Measurements from ENCODE around the gene PDLIM1. TPM values are rescaled to one million over a fixed set of nuclear protein-coding genes. Genes with fewer than 3 reads are reported as not detected.
A peak's percentile ranks its signal among the peaks of the same experiment; 100 is the strongest.

PDLIM1 gene, protein sequence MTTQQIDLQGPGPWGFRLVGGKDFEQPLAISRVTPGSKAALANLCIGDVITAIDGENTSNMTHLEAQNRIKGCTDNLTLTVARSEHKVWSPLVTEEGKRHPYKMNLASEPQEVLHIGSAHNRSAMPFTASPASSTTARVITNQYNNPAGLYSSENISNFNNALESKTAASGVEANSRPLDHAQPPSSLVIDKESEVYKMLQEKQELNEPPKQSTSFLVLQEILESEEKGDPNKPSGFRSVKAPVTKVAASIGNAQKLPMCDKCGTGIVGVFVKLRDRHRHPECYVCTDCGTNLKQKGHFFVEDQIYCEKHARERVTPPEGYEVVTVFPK
- polyA plus RNA-seq (2013, experiment 1 of 2): 212 TPM
- polyA plus RNA-seq (2013, experiment 2 of 2): 220 TPM

- H3K4me2 ChIP-seq (ENCODE audit: low read length): peak within 1 kb of the TSS; percentile 38
- H3K27ac ChIP-seq (ENCODE audit: low read depth, low read length): peak within 1 kb of the TSS; percentile 74
- peaks cover 28% of the 10 kb centered on the region for H3K79me2 ChIP-seq (ENCODE audit: control insufficient read depth, insufficient read depth, low read length)
- H3K27me3 ChIP-seq (ENCODE audit: insufficient read depth, low read length, poor library complexity): no peaks in the 10 kb centered on the region
- WGBS (ENCODE audit: extremely low coverage, insufficient coverage, low lambda C conversion rate): no CpG with 5 or more reads among the region's 119 CpGs
- peak within 1 kb of the TSS; percentile 93 for H3K9ac ChIP-seq (ENCODE audit: low read length)
- H3K18ac ChIP-seq (ENCODE audit: low read length): peak within 1 kb of the TSS; percentile 98
- H2BK5ac ChIP-seq (ENCODE audit: low read length): peak within 1 kb of the TSS; percentile 53
- no peak within 1 kb of the TSS for H3K23ac ChIP-seq (ENCODE audit: low read length)
- peak within 1 kb of the TSS; percentile 25 for H2AK5ac ChIP-seq (ENCODE audit: low read length)
- H4K5ac ChIP-seq (ENCODE audit: low read length): no peak within 1 kb of the TSS
- peak within 1 kb of the TSS; percentile 98 for H3K4ac ChIP-seq (ENCODE audit: low read depth, low read length)
- H4K8ac ChIP-seq (ENCODE audit: low read depth, low read length): peak within 1 kb of the TSS; percentile 67
- peak within 1 kb of the TSS; percentile 97 for H2BK120ac ChIP-seq (ENCODE audit: low read depth, low read length)
- H3K79me1 ChIP-seq (ENCODE audit: low read length): peaks cover 11% of the 10 kb centered on the region
- H3K4me1 ChIP-seq (ENCODE audit: control insufficient read depth, low read depth, low read length): peaks cover 12% of the 10 kb centered on the region
- peak within 1 kb of the TSS; percentile 91 for H3K56ac ChIP-seq (ENCODE audit: low read length)
- H3K4me3 ChIP-seq (ENCODE audit: low read length): peak within 1 kb of the TSS; percentile 86
- H3K36me3 ChIP-seq (ENCODE audit: control insufficient read depth, insufficient read depth, low read length): no peaks in the 10 kb centered on the region
- H2BK15ac ChIP-seq (replicated peaks; ENCODE audit: low read depth): peak within 1 kb of the TSS; percentile 1
- DNase-seq: peak; percentile 78
These were observed at the start of gene PDLIM1 for GRCh38 chr10:95290461-95291364. Gene PDLIM1 (minus strand): TSS chr10:95291003. CDS start chr10:95290915, 88 bp downstream.

GRCh38 chr10:95339863-95340262, 49.1 kb upstream of the PDLIM1 start:
- Histone ChIP-seq H3K4me1 (ENCODE audit: control insufficient read depth, low read depth, low read length) (no peaks in the 10 kb centered on the region), H4K5ac (ENCODE audit: low read length) (no peak overlapping the region), H2BK15ac (replicated peaks; ENCODE audit: low read depth) (no peak overlapping the region), H3K79me2 (ENCODE audit: control insufficient read depth, insufficient read depth, low read length) (no peaks in the 10 kb centered on the region), H4K8ac (ENCODE audit: low read depth, low read length) (no peak overlapping the region), H2BK120ac (ENCODE audit: low read depth, low read length) (no peak overlapping the region), H3K27me3 (ENCODE audit: insufficient read depth, low read length, poor library complexity) (no peaks in the 10 kb centered on the region), H3K4me3 (ENCODE audit: low read length) (no peak overlapping the region), H2BK5ac (ENCODE audit: low read length) (no peak overlapping the region), H3K36me3 (ENCODE audit: control insufficient read depth, insufficient read depth, low read length) (no peaks in the 10 kb centered on the region), H3K79me1 (ENCODE audit: low read length) (no peaks in the 10 kb centered on the region), H3K9ac (ENCODE audit: low read length) (no peak overlapping the region), H3K27ac (ENCODE audit: low read depth, low read length) (no peak overlapping the region), H3K56ac (ENCODE audit: low read length) (no peak overlapping the region), H3K18ac (ENCODE audit: low read length) (no peak overlapping the region), H3K4me2 (ENCODE audit: low read length) (no peak overlapping the region), H2AK5ac (ENCODE audit: low read length) (no peak overlapping the region), H3K4ac (ENCODE audit: low read depth, low read length) (no peak overlapping the region), H3K23ac (ENCODE audit: low read length) (no peak overlapping the region)
- DNase-seq: no peak
- no CpG with 5 or more reads among the region's 1 CpG for whole genome bisulfite sequencing (ENCODE audit: extremely low coverage, insufficient coverage, low lambda C conversion rate)

DNA sequence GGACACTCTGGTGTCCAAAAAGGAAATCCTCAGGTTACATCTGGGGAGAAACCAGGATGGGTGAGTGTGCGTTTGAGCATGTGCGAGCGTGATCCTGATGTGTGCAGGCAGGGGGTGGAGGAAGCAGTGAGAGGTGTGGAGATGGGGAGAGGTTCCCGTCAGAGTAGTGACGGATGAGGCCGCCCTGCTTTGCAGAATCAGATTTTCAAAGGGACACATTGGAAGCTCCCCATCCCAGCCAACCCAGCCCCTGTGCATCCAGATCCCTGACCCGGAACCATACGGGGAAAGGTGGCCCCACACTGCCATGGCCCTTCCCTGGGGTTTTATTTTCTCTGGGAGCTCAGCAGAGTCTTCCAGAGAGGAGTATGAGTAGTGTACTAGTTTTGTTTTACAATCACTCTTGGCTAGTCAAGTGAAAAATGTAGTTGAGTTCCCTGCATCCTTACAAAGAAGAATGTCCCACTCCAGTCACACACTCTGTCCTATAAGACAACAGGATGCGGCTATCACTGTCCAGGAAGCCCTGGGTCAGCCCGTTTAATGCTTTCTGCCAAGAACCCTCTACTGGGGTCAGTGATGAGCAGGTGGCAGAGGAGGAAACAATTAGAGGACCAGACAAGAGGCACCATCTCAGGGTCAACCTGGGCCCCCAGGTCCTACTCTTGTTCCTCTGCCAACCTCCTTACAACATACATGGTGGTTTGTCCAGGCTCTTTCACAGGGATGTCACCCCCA, 46.8 kb upstream of the PDLIM1 start:
- H3K79me2 ChIP-seq (ENCODE audit: control insufficient read depth, insufficient read depth, low read length): no peaks in the 10 kb centered on the region
- no peak overlapping the region for H3K4me2 ChIP-seq (ENCODE audit: low read length)
- peaks cover 4% of the 10 kb centered on the region for H3K4me1 ChIP-seq (ENCODE audit: control insufficient read depth, low read depth, low read length)
- no peak overlapping the region for H2BK15ac ChIP-seq (replicated peaks; ENCODE audit: low read depth)
- H3K27ac ChIP-seq (ENCODE audit: low read depth, low read length): no peak overlapping the region
- H3K4ac ChIP-seq (ENCODE audit: low read depth, low read length): no peak overlapping the region
- DNase-seq: no peak
- no peak overlapping the region for H2BK5ac ChIP-seq (ENCODE audit: low read length)
- H3K27me3 ChIP-seq (ENCODE audit: insufficient read depth, low read length, poor library complexity): no peaks in the 10 kb centered on the region
- H2AK5ac ChIP-seq (ENCODE audit: low read length): no peak overlapping the region
- WGBS (ENCODE audit: extremely low coverage, insufficient coverage, low lambda C conversion rate): no CpG with 5 or more reads among the region's 10 CpGs
- no peaks in the 10 kb centered on the region for H3K36me3 ChIP-seq (ENCODE audit: control insufficient read depth, insufficient read depth, low read length)
- H3K18ac ChIP-seq (ENCODE audit: low read length): no peak overlapping the region
- no peak overlapping the region for H4K5ac ChIP-seq (ENCODE audit: low read length)
- H3K4me3 ChIP-seq (ENCODE audit: low read length): no peak overlapping the region
- H3K56ac ChIP-seq (ENCODE audit: low read length): no peak overlapping the region
- H3K79me1 ChIP-seq (ENCODE audit: low read length): no peaks in the 10 kb centered on the region
- H4K8ac ChIP-seq (ENCODE audit: low read depth, low read length): no peak overlapping the region
- H2BK120ac ChIP-seq (ENCODE audit: low read depth, low read length): no peak overlapping the region
- H3K9ac ChIP-seq (ENCODE audit: low read length): no peak overlapping the region
- no peak overlapping the region for H3K23ac ChIP-seq (ENCODE audit: low read length)

GRCh38 chr10:95336702-95337101, 45.9 kb upstream of the PDLIM1 start:
- Histone ChIP-seq H2BK15ac (replicated peaks; ENCODE audit: low read depth) (no peak overlapping the region), H4K8ac (ENCODE audit: low read depth, low read length) (no peak overlapping the region), H2AK5ac (ENCODE audit: low read length) (no peak overlapping the region), H3K18ac (ENCODE audit: low read length) (no peak overlapping the region), H3K4me1 (ENCODE audit: control insufficient read depth, low read depth, low read length) (peaks cover 9% of the 10 kb centered on the region), H3K79me1 (ENCODE audit: low read length) (no peaks in the 10 kb centered on the region), H2BK120ac (ENCODE audit: low read depth, low read length) (no peak overlapping the region), H4K5ac (ENCODE audit: low read length) (no peak overlapping the region), H3K56ac (ENCODE audit: low read length) (no peak overlapping the region), H3K27ac (ENCODE audit: low read depth, low read length) (no peak overlapping the region), H3K4me3 (ENCODE audit: low read length) (no peak overlapping the region), H2BK5ac (ENCODE audit: low read length) (no peak overlapping the region), H3K27me3 (ENCODE audit: insufficient read depth, low read length, poor library complexity) (no peaks in the 10 kb centered on the region), H3K23ac (ENCODE audit: low read length) (no peak overlapping the region), H3K79me2 (ENCODE audit: control insufficient read depth, insufficient read depth, low read length) (no peaks in the 10 kb centered on the region), H3K36me3 (ENCODE audit: control insufficient read depth, insufficient read depth, low read length) (no peaks in the 10 kb centered on the region), H3K4ac (ENCODE audit: low read depth, low read length) (no peak overlapping the region), H3K4me2 (ENCODE audit: low read length) (no peak overlapping the region), H3K9ac (ENCODE audit: low read length) (no peak overlapping the region)
- no CpG with 5 or more reads among the region's 9 CpGs for WGBS (ENCODE audit: extremely low coverage, insufficient coverage, low lambda C conversion rate)
- DNase-seq: peak; percentile 53

DNA sequence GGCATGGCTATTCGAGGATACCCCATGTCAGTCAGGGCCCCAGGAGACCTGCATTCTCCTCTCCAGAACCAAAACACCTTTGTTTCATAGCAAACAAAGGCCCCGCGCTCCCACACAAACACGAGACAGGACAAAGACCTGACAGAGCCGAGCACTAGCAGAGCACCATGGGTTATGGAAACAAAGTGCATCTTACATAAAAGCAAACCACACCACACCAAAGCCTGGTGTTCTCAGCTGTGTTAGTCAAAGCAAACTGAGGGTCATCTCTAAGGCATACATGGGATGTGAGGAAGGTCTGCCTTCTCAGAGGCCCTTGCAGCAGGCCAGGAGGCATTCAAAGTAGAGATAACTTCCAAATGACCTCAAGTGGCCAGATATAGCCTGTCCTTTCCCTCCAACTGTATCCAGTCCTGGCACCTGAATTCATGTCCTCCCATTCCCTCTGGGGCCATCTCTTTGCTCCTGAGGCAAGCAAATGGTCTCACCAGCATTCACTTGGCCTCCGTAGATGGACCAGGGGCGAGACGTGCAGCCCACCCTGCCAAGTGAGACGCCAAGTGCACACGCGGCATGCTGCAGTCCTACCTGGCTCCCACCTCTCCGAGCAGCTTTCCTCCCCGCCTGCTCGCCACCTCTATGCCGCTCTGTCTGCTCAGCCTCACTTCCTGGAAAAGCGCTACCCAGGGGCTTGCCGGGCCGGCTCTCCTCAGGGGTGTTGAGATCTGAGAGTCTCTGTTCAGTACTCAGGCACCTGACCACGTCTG, 45.3 kb upstream of the PDLIM1 start:
- WGBS (ENCODE audit: extremely low coverage, insufficient coverage, low lambda C conversion rate): no CpG with 5 or more reads among the region's 19 CpGs
- H3K4me2 ChIP-seq (ENCODE audit: low read length): no peak overlapping the region
- no peak overlapping the region for H2BK120ac ChIP-seq (ENCODE audit: low read depth, low read length)
- no peak overlapping the region for H3K4me3 ChIP-seq (ENCODE audit: low read length)
- H2AK5ac ChIP-seq (ENCODE audit: low read length): peak overlapping the region; percentile 80
- H3K4me1 ChIP-seq (ENCODE audit: control insufficient read depth, low read depth, low read length): peaks cover 14% of the 10 kb centered on the region
- H3K56ac ChIP-seq (ENCODE audit: low read length): peak overlapping the region; percentile 53
- no peak overlapping the region for H3K23ac ChIP-seq (ENCODE audit: low read length)
- no peak overlapping the region for H4K8ac ChIP-seq (ENCODE audit: low read depth, low read length)
- no peaks in the 10 kb centered on the region for H3K79me2 ChIP-seq (ENCODE audit: control insufficient read depth, insufficient read depth, low read length)
- no peaks in the 10 kb centered on the region for H3K79me1 ChIP-seq (ENCODE audit: low read length)
- H3K36me3 ChIP-seq (ENCODE audit: control insufficient read depth, insufficient read depth, low read length): no peaks in the 10 kb centered on the region
- no peaks in the 10 kb centered on the region for H3K27me3 ChIP-seq (ENCODE audit: insufficient read depth, low read length, poor library complexity)
- H2BK15ac ChIP-seq (replicated peaks; ENCODE audit: low read depth): no peak overlapping the region
- no peak overlapping the region for H2BK5ac ChIP-seq (ENCODE audit: low read length)
- no peak overlapping the region for H3K27ac ChIP-seq (ENCODE audit: low read depth, low read length)
- no peak overlapping the region for H3K9ac ChIP-seq (ENCODE audit: low read length)
- no peak overlapping the region for H3K4ac ChIP-seq (ENCODE audit: low read depth, low read length)
- no peak overlapping the region for H3K18ac ChIP-seq (ENCODE audit: low read length)
- DNase-seq: no peak
- no peak overlapping the region for H4K5ac ChIP-seq (ENCODE audit: low read length)
